HEK293T (cell line): ENCODE measurements around the gene AADACL4.
A peak's percentile ranks its signal among the peaks of the same experiment; 100 is the strongest.

Source experiments
- CTCF ChIA-PET: fragments of 350-600 bp; formaldehyde crosslinking; extraction: SDS; loops from one replicate; lab custom pipeline; 2021; ENCODE audit warnings: antibody characterized with exemption, inconsistent platforms; lab: Yijun Ruan, JAX
- POLR2A ChIA-PET: fragments of 350-600 bp; formaldehyde crosslinking; extraction: SDS; loops from one replicate; lab custom pipeline; 2020; ENCODE audit warnings: antibody characterized with exemption, inconsistent platforms; lab: Yijun Ruan, JAX
- DNase-seq: peaks from one replicate; pipeline ENCODE4 v3.0.0; 2012; ENCODE audit warnings: mixed read lengths; ENCODE audit errors: extremely low spot score
- ARNT ChIP-seq: fragments of 450-650 bp; IDR thresholded peaks from 2 replicates; pipeline ENCODE4 v1.6.1; 2017; ENCODE audit warnings: mild to moderate bottlenecking
- BHLHE40 ChIP-seq: fragments of 450-650 bp; IDR thresholded peaks from 2 replicates; pipeline ENCODE4 v1.6.1; 2016; ENCODE audit warnings: mild to moderate bottlenecking, moderate library complexity, borderline replicate concordance
- CTBP1 ChIP-seq: fragments of 450-650 bp; IDR thresholded peaks from 2 replicates; pipeline ENCODE4 v1.6.1; 2016; ENCODE audit warnings: borderline replicate concordance
- ELF4 ChIP-seq: fragments of 450-650 bp; IDR thresholded peaks from 2 replicates; pipeline ENCODE4 v1.6.1; 2017; ENCODE audit warnings: antibody characterized with exemption
- FOXA1 ChIP-seq: fragments of 450-650 bp; IDR thresholded peaks from 2 replicates; pipeline ENCODE4 v1.6.1; 2016; ENCODE audit warnings: mild to moderate bottlenecking
- FOXK2 ChIP-seq: fragments of 450-650 bp; IDR thresholded peaks from 2 replicates; pipeline ENCODE4 v1.6.1; 2016; ENCODE audit warnings: mild to moderate bottlenecking
- FOXM1 ChIP-seq: fragments of 450-650 bp; IDR thresholded peaks from 2 replicates; pipeline ENCODE4 v1.6.1; 2017; ENCODE audit warnings: mild to moderate bottlenecking, borderline replicate concordance
- HDGF ChIP-seq: fragments of 450-650 bp; IDR thresholded peaks from 2 replicates; pipeline ENCODE4 v1.6.1; 2017; ENCODE audit warnings: antibody characterized with exemption, borderline replicate concordance
- L3MBTL2 ChIP-seq: fragments of 450-650 bp; conservative IDR thresholded peaks from 2 replicates; pipeline ENCODE4 v1.6.1; 2016; ENCODE audit warnings: mild to moderate bottlenecking
- LEF1 ChIP-seq: fragments of 450-650 bp; IDR thresholded peaks from 2 replicates; pipeline ENCODE4 v1.6.1; 2017; ENCODE audit warnings: mild to moderate bottlenecking, borderline replicate concordance
- NFRKB ChIP-seq: fragments of 450-650 bp; IDR thresholded peaks from 2 replicates; pipeline ENCODE4 v1.6.1; 2016; ENCODE audit warnings: mild to moderate bottlenecking, moderate library complexity
- SP1 ChIP-seq: fragments of 450-650 bp; IDR thresholded peaks from 2 replicates; pipeline ENCODE4 v1.6.1; 2017
- SUZ12 ChIP-seq: fragments of 450-650 bp; IDR thresholded peaks from 2 replicates; pipeline ENCODE4 v1.6.1; 2016; ENCODE audit warnings: mild to moderate bottlenecking
- TARDBP ChIP-seq: fragments of 450-650 bp; IDR thresholded peaks from 2 replicates; pipeline ENCODE4 v1.6.1; 2016
- ZNF384 ChIP-seq: fragments of 450-650 bp; IDR thresholded peaks from 2 replicates; pipeline ENCODE4 v1.6.1; 2016
- TF ChIP-seq, protein P1 (sequence below): fragments of 450-650 bp; IDR thresholded peaks from 2 replicates; pipeline ENCODE4 v1.6.1; 2016

AADACL4 gene

DNA sequence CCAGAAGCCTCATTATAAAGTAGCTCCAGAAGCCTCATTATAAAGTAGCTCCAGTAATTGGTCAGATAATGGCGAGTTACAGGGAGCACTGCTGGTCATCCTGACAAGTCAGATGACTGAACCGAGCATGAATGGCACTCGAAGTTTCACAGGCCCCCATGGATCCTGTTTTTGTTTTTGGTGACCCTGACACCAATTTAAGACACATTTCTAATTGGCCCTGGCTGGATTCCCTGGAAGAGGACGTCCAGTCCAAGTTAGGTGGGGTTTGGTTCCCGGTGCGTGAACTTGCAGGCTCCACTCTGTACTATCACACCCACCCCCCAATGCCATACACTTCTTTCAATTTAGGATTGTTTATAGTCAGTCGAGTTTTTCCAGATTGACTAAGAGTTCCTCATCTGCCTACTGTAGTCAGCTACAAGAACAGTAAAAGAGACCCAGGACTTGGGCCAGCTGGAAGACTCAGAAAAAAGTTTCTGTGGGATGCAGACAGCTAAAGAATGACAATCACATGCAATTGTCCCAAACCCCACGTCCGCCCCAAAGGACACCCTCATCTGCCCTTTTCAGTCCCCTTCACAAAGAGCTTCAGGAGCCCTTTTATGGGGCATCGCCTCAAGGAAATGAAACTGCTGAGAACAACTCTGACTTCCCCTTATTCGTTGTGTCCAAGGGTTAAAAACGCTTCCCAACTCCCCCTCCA lies 28.6 kb upstream of the AADACL4 start:
- ChIA-PET CTCF (interaction anchor here (2.0 kb wide), 1 partner anchor 14 kb away, joined by 7 read pairs; no protein-coding TSS in a partner anchor), POLR2A (interaction anchor here (0.9 to 5.1 kb wide), 6 partner anchors 11 to 301 kb away, joined by 3 to 32 read pairs (median 4); no protein-coding TSS in a partner anchor)
- TF ChIP-seq FOXK2 (no peak), BHLHE40 (no peak)
- DNase-seq: no peak

DNA sequence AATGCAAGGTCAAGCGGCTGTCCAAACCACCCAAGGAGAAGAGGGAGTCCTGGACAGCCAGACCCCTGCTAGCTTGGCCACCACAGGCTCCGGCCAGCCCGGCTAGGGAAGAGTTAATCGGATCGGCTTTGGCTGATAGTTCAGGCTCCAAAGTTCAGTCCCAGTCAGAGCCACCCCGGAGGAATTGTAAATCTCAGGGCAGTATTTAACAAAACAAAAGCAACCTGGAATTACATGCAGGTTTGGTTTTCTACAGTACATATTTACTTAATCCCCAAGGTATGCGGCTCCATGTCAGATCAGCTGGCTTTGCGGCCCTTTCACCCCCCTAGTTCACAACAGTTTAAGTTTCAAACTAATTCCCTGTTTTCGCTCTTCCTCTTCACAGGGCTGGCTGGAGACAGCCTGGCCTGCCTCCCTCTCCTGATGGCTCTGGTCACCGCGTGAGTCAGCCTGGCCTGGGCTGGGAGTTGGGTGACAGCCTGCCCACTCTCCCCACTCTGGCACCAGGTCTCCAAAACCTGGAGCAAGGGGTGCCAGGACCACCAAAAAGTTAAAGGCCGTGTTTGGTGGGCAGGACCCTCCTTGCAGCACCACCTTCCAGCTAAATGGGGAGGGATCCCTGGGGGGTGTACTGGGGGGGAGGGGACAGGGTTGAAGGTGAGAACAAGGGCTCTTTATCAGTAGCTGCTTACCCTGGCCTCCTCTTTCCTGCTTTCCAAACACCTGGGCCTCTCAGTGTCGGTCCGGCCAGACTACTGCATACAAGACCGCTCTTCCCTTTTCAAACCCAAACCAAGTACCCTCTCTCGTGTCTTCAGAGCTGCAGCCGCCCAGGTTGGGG lies 27.8 kb upstream of the AADACL4 start:
- POLR2A ChIA-PET: interaction anchor here (1.1 to 5.1 kb wide), 6 partner anchors 12 to 274 kb away, joined by 4 to 32 read pairs (median 5); no protein-coding TSS in a partner anchor
- DNase-seq: no peak
- peak; percentile 25; the same call in 1 of the 2 replicates for TF ChIP-seq L3MBTL2
- TF ChIP-seq SP1: no peak
- CTCF ChIA-PET: interaction anchor here (0.5 to 2.0 kb wide), 3 partner anchors 15 to 482 kb away, joined by 3 to 7 read pairs (median 3); no protein-coding TSS in a partner anchor

DNA sequence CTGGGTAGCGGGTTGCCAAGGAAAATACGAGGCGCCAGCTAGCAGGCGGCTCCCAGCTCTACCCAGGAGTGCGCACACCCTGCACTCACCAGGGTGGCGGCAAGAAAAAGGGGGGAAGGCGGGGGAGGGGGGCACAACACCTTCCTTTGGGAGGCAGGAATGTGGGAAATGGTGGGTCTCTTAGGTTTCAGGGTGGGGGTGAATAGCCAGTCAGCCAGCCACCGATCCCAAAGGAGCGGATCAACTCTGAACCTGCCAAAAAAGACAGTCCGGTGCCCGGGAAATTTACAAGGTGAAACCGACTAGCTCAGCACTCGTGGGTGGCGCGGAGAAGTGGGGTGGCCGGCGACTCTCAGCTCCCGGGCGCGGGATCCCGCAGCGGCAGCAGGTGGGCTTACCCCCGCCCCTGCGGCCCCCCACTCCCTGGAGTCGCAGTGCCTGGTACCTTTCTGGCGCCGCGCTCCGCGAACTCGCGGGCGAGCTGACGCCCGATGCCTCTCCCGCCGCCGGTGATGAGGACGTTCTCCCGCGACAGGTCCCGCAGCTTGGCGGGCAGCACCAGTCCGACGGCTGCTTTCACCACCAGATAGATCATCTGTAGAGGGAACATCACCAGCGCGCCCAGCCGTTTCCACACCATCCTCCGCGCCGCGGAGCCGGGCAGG lies 27.0 kb upstream of the AADACL4 start:
- CTCF ChIA-PET: interaction anchor here (0.5 to 1.0 kb wide), 2 partner anchors 246 to 483 kb away, joined by 3 read pairs; no protein-coding TSS in a partner anchor
- POLR2A ChIA-PET: interaction anchor here (1.0 to 5.1 kb wide), 8 partner anchors 13 to 277 kb away, joined by 3 to 32 read pairs (median 5); no protein-coding TSS in a partner anchor
- DNase-seq: no peak
- TF ChIP-seq SP1 (no peak), FOXM1 (no peak), ELF4 (no peak), NFRKB (no peak), L3MBTL2 (no peak), ARNT (no peak)
- TF ChIP-seq, protein P1, sequence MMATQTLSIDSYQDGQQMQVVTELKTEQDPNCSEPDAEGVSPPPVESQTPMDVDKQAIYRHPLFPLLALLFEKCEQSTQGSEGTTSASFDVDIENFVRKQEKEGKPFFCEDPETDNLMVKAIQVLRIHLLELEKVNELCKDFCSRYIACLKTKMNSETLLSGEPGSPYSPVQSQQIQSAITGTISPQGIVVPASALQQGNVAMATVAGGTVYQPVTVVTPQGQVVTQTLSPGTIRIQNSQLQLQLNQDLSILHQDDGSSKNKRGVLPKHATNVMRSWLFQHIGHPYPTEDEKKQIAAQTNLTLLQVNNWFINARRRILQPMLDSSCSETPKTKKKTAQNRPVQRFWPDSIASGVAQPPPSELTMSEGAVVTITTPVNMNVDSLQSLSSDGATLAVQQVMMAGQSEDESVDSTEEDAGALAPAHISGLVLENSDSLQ: no peak

DNA sequence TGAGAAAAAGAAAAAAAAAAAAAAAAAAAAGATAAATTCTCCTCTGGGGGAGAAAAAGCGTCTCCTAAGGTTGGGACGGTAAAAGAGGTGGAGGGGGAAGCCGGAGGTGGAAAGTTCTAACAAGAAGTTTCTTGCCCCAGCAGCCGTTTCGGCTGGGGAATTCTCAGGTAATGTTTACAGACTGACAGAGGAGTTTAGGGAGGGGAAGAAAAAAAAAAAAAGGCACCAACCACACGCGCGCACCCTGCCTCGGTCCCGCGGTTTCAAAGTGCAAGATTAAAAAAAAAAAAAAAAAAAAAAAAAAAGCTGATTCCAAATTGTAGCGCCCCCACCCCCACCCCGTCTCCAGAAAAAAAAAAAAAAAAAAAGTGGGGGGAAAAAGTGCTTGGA lies 26.4 kb upstream of the AADACL4 start:
- TF ChIP-seq CTBP1: no peak
- TF ChIP-seq LEF1: no peak
- TF ChIP-seq BHLHE40: no peak
- no peak for TF ChIP-seq SP1
- no peak for TF ChIP-seq ELF4
- peak; percentile 86; the same call in 1 of the 2 replicates for TF ChIP-seq ZNF384
- TF ChIP-seq SUZ12: no peak
- no peak for TF ChIP-seq L3MBTL2
- DNase-seq: no peak
- CTCF ChIA-PET: interaction anchor here (0.8 kb wide), 1 partner anchor 453 kb away, joined by 3 read pairs; no protein-coding TSS in a partner anchor
- POLR2A ChIA-PET: interaction anchor here (1.0 to 5.1 kb wide), 11 partner anchors 12 to 278 kb away, joined by 3 to 32 read pairs (median 5); no protein-coding TSS in a partner anchor

DNA sequence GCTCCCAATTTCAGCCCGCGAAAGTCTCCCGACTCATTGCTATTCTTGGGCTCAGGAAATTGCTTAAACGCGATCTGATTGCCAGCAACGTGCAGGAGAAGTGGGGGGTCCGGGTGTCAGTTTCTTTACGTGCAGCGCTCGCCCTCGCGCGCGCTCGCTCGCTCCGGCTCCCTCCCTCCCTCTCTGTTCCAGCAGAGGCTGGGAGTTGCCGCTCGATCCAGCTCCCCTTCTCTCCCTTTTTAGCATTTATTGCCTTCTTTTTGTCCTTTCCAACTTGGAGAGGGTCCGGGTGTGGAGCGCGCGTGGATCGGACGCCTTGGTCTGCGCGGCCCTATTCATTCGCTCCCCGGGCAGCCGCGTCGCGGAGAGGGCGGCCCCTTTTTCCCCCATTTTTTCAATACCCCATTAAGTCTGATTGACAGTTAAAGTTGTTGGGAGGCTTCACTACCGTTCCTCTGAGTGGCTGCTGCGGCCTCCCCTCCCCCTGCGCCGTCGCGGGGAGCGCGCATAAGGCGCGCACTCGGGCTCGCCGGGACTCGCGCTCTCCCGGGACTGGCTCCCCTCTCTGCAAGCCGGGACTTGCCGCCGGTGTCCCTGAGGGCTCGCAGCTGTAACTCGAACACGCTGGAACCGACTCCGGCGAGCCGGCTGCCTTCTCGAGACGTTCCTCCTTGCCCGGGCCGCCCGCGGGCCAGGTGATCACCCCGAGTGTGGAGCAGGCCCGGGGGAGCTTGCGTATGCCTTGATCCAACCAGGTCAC lies 25.8 kb upstream of the AADACL4 start, which contains the start of gene DHRS3:
Gene DHRS3 (minus strand): TSS at position 310 of the 760 bp plus-strand sequence. CDS start 862 bp downstream, outside the sequence.
- POLR2A ChIA-PET: interaction anchor here (0.9 to 5.1 kb wide), 17 partner anchors 11 to 1409 kb away, joined by 3 to 32 read pairs (median 4); no protein-coding TSS in a partner anchor
- DNase-seq: peak; percentile 81
- TF ChIP-seq FOXK2 (no peak), CTBP1 (peak; percentile 1; the same call in 1 of the 2 replicates), ELF4 (no peak), L3MBTL2 (peak; percentile 38; the same call in 1 of the 2 replicates), BHLHE40 (no peak)
- TF ChIP-seq, protein P1: peak; percentile 97
- CTCF ChIA-PET: interaction anchor here (0.6 to 1.4 kb wide), 7 partner anchors 14 to 454 kb away, joined by 3 to 5 read pairs (median 4); no protein-coding TSS in a partner anchor

DNA sequence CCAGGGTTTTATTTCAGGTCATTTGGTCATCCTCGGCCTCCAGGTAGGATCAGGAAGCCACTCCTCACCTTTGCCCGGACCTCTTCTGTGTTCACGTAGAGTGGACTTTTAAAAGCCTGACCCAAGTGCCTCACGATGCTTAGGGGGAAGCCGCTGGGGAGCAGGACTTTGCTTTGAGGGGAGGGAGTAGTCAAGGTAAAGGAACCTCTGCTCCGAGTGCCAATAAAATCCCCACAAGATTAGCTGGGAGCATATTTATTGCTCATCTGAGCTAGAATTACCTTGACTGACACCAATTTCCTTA lies 25.3 kb upstream of the AADACL4 start:
- POLR2A ChIA-PET: interaction anchor here (0.8 to 5.1 kb wide), 17 partner anchors 9 to 1409 kb away, joined by 3 to 32 read pairs (median 4); no protein-coding TSS in a partner anchor
- TF ChIP-seq L3MBTL2: no peak
- no peak for TF ChIP-seq FOXM1
- TF ChIP-seq NFRKB: no peak
- TF ChIP-seq HDGF: no peak
- no peak for TF ChIP-seq ZNF384
- no peak for TF ChIP-seq CTBP1
- no peak for TF ChIP-seq SP1
- no peak for TF ChIP-seq ARNT
- TF ChIP-seq FOXK2: no peak
- TF ChIP-seq FOXA1: no peak
- no peak for TF ChIP-seq ELF4
- TF ChIP-seq SUZ12: no peak
- TF ChIP-seq TARDBP: no peak
- TF ChIP-seq, protein P1: no peak; the same call in none of the 2 replicates
- TF ChIP-seq BHLHE40: no peak
- TF ChIP-seq LEF1: no peak
- DNase-seq: no peak
- CTCF ChIA-PET: interaction anchor here (0.6 to 1.4 kb wide), 6 partner anchors 15 to 343 kb away, joined by 3 to 5 read pairs (median 4); no protein-coding TSS in a partner anchor
